Medulla oblongata (tissue), 1 donor: ENCODE data around the gene MYRF.

ENCODE experiments used
- DNase-seq: peaks from one replicate; pipeline ENCODE4 v3.0.0-alpha.2; 2015; ENCODE audit errors: extremely low spot score

The MYRF gene

DNA sequence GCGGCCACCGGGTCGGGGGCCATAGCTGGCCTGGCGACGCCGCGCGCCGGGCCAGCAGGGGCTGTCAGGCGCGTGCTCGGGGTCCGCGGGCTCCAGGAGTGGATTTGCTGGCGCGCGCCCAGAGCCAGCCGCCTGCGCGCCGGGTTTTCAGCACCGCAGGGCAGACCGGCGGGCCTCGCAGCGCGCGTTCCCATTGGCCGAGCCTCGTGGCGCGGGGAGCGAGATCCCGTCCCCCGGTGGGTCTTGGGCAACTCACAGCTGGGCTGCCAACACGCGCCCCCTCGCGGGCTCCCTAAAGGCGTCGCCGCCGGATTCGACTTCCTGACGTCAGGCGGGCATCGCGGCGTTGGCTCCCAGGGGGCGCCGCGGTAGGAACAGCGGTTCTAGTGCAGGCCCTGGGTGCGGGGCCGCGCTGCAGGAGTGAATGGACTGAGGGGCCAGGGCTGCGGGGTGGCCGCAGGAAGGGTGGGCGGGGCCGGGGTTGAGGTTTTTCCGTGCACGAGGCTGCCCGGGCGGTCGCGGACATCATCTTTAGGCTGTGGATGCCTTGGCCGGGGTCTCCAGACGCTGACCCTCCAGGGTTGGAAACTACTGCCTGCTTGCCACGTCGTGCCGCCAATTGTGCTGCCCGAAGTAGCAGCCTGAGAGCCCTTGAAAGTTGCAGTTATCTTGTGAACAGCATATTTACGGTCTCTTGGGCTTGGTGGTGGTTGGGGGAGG lies 64.5 kb downstream of the MYRF start, which contains the start of gene FADS1:
Gene FADS1, minus strand, starts transcription at position 268 of the 720 bp plus-strand sequence. Its CDS starts 74 bp downstream, at position 194.
- peak; percentile 95 for DNase-seq

DNA sequence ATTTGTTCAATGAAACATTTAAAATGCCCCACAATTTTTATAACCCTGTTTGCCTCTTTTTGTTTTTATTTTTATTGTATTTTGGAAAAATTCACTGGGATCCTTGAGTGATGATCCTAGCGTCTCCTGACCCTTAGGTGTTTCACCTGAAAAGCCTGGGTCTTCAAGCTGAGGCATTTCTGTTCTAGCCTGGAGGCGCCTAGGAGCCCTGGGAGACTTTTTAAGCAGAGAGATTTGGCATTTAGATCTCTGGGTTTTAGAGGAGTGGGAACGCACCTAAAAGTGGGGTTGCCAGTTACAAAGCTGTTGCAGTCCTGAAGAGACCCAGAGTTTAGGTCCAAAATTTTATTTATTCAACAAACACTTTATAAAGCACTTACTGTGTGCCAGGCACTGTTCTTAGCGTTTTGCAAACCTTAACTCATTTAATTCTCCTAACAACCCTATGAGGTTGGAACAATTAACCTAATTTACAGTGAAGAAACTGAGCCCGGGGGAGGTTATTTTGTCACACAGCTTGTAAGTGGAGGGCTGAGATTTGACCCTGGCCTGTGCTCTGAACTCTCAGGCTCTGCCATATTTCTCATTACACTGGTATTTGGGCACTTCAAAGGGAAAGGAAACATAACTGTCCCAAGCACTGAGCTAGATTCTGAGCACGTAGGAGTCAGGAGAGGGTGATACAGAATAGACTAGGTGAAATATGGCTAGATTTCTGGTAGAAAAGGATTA lies 65.2 kb downstream of the MYRF start:
- no peak for DNase-seq

DNA sequence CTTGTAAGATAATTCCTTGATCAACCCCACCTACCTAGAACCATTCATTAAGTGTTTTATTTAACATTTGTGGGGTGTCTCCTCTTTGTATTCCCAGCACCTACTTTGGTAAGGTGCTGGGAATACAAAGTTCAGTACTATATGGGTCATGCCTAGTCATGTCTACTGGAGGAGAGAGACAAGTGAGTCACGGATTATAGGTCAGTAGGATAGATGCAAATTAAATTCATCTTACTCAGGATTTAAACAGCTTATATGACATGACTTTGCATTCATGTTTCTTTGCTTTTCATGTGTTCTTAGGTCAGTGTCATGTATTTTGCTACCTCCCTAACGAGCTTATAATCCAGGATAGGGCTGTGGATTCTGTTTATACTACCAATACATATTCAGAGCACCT lies 67.7 kb downstream of the MYRF start:
- DNase-seq = no peak

DNA sequence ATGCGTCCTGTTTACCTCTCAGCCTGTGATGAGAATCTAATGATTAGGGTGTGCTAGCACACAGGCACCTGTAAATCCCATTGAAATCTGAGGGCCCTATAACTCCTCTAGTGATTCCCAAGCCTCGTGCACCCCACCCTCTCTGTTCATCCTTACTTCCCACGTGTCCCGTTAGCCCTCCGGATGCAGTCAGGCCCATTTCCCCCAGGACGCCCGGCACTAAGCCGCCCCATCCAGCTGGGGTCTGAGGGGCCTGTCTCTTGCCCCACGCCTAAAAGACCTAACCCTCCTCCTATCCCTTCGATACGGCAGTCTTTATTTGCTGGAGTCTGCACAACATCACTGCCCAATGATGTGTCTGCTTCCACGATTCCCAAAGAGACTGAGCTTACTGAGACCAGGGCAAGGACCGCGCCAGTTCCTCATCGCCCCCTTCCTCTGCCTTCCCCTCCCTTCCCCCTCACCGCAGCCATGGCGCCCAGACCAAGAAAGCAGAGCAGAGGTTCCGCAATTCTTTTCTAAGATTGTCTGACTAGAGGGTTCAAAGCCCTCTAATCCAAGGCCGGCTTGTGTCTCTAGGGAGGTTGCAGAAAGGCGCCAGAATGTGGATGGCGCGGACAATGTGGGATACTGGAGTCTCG lies 74.6 kb downstream of the MYRF start:
- peak; percentile 61 for DNase-seq

DNA sequence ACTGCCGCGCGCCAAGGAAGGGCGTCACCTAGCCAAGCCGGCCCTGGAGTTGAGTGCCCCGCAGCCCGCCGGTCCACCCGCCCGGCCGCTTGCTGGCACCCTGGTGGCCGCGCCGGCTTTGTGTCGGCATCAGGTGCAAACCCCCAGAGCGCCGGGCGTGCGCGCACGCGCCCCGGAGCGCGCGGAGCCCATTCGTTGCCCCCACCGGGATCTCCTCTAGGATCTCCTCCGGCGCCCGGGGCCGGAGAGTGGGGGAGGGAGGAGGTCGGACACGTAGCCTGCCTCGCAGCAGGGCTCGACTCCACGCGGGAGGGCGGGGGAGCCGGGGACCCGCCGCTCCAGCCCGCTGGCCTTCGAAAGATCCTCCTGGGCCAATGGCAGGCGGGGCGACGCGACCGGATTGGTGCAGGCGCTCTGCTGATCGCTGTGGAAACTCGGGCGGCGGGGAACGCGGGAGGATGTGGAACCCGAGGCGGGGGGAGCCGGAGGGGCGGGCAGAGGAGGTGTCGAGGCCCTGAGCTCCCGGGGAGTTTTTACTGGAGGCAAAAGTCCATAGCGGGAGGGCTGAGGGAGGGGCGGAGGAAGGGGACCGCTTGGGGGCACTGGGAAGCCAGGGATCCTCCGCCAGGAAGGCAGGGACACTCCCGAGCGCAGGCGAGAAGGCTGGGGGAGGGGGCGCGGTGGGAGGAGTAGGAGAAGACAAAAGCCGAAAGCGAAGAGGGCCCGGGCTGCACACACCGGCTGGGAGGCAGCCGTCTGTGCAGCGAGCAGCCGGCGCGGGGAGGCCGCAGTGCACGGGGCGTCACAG lies 75.3 kb downstream of the MYRF start, which contains the start of gene FADS2:
Gene FADS2, plus strand, starts transcription at position 730 of the 808 bp plus-strand sequence. CDS start 91 bp downstream, outside the sequence.
- DNase-seq = peak; percentile 96

DNA sequence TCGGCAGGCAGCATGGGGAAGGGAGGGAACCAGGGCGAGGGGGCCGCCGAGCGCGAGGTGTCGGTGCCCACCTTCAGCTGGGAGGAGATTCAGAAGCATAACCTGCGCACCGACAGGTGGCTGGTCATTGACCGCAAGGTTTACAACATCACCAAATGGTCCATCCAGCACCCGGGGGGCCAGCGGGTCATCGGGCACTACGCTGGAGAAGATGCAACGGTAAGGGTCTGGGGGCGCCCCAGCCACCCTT lies 75.9 kb downstream of the MYRF start:
- no peak for DNase-seq

DNA sequence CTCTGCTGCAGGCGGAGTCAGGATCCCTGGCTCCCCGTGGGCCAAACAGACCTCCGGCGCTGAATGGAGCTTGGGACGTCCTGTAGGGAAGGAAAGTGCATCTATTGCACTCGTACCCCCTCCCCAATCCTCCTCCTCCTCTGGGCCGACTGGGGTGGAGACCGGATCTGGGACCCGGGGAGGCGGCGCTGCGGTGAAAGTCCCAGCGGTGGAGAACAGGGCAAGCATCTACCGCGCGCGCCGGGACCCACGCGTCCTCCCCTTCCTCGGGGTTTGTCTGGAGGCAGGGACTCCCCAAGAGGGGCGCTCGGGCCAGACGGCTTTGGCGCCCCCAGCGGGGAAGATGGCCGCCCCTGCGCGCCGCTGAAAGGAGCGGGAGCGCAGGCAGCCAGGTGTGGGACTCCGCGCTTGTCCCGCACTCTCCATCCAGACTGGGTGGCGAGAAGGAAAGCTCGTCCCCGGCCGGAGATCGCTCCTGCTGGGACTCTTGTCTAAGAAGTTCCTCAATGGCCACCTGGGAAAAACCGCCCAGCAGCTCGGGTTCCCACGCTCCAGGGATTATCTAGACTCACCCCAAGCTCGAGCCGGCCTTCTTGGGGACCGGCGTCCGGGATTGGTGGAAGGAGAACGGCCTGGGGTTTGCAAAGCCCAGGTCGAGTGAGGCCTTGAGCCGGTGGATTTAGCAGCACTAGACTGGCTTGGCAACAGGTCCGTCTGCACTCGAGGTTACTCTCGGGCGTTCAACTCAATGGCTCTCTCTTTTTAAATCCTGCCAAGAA lies 76.4 kb downstream of the MYRF start:
- DNase-seq = peak; percentile 54

DNA sequence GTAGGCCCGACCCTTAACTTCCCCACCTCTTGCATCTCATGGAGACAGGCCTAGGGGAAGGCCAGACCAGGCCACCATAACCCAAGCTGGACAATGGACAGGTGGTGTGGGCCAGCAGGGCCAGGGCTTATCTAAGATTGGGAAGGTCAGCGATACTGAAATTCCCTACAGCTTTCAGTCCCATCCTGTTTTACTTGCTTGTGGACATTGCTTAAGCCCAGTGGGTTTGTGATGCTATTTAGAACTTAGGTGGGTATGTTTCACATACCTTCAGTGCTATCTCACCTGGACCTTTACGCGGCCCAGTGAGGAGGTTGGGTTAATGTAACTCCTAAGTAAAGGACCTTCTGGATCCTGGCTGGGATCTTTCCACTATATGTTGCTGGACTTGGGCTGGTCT lies 77.4 kb downstream of the MYRF start:
- DNase-seq = no peak

DNA sequence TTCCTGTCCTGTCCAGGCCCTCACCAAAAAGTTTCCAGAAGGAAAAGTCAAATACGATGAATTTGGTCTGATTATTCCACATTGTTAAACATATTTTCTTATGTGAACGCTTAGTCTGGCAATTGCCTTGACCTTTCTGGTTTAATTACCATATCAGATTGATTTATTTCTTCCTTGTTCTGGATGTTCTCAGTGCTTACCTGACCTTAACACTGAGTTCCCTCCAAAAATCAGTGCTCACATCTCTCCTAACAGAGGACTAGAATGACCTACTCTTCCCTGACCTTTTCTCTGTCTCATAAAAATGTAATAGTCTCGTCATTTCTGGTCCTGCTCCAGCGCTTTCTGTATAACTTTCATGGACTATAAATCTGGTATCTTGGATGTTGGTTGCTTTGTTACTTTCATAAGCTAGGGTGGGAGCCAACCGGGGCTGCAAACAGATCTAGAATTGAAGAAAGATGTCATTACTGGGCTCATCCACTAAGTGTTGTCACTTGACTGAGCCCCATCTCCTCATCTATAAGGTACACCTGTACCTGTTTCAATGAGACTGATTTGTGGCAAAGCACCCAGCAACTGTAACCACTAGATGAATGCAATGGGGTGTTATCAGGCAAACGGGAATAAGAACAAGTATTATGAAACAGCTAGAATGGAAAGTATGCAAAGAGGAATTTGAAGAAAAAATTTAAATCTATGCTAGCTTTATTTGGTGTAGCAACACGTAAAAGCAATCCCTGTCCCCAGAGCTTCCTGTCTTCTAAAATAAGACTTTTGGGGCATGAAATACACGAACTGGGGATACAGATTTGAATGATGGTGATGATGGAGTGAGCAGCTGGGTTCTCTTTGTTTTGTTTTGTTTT lies 78.0 kb downstream of the MYRF start:
- DNase-seq = no peak

DNA sequence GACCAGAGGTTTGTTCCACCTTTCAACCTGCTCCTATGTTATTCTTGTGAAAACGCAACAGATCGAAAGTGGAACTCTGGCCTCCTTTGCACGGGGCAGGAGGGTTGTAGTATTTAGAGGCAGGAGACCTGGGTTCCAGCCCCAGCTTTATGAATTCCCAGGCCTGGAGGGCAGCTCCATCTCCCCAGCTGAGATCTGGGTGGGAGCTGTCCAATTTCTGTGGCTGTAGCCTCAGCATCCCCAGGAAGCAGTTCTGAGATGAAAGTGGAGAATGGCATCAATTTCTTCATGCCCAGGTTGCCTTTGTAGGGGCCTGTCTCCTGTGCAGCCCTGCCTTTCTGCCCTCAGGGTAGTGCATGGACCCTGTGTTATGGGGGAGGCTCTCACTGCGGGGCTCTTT lies 79.8 kb downstream of the MYRF start:
- DNase-seq = no peak

DNA sequence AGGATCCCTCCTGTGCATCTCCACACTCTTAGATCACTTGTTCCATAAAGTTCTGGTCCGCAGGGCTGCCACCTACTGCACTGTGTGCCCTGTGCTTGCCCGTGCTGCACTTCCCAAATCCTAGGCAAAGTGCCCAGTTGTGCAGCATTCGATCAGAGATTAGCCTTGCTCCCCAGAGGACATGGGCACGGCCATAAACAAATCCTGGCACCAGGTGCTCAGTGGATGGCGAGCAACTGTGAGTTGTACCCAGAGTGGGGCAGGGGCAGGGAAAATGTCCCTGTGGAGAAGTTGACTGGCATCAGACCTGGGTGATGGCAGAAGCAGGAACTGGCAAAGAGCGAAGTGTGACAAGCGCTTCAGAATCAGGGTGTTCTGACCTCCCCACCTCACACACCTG lies 80.3 kb downstream of the MYRF start:
- DNase-seq = no peak

DNA sequence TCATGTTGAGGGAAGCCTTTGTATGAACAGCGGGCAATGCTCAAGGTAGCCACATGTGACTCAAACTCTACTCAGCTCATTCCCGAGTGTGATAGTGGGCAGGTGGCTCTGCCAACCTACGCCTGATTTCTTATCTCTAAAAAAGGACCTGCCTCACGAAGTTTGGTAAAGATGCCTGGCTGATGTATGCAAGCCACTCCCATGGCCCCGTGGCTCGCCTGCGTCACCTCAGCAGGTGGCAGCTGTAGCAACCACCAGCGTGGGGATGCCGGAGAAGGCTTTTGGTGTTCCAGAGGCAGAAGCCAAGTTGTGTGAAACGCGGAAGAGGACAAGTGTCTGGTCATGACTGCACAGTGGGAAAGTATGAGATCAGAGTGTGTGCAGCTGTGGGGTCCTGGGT lies 81.0 kb downstream of the MYRF start:
- DNase-seq = no peak

DNA sequence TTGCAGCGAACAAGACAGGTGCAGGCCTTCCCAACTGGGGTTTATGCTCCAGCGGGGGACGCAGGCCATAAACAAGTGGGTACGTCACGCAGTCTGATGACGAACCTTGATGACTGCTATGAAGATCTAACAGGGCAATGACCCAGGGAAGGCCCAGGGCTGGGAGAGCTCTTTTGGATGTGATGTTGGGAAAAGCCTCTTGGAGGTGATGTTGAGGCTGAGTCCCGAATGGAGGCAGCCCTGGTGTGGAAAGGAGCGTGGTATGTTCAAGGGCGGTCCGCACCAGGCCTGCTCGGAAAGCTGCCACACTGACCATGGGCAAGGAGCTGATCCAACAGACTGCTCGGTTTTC lies 81.5 kb downstream of the MYRF start:
- no peak for DNase-seq

DNA sequence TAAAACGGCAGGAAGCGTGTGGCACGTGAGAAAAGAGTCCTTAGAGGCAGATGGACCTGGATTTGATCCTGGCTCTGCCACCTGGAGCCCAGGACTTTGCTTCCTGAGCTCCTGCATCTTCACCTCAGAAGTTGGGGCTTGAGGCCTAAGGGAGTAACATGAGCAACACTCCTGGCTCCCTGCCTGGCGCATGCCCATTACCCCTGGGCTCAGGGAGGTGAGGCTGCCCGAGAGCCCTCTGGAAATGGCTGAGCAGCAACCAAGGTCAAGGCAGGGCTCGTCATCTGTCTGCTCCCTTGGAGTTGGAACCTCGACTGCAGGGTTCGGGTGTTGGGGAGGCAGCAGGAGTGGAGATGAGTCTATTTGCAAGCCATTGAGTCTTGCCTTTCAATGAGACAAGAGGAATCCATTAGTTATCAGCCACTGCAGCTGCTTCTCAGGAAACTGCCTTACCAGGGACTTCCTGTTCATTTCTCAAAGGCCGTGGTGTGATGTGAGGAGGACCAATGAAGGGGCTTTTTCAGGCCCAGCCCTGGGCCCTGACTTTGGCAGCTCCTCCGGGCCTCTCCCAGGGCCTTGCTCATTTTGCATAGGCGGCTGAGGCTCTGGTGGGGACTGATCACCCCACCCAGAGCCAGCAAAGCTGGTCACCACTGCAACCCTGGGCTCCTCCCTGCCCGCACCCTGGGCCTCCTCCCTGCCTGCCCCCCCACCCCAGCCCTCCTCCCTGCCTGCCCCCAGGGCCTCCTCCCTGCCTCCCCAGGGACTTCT lies 82.0 kb downstream of the MYRF start:
- DNase-seq = peak; percentile 68

DNA sequence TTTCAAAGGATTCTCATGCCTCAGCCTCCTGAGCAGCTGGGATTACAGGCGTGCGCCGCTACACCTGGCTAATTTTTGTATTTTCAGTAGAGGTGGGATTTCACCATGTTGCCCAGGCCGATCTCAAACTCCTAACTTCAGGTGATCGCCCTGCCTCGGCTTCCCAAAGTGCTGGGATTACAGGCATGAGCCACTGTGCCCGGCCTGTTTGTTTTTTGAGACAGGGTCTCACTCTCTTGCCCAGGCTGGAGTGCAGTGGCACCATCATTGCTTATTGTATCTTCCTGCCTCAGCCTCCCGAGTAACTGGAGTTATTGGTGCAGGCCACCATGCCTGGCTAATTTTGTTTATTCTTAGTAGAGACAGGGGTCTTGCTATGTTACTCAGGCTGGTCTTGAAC lies 83.8 kb downstream of the MYRF start:
- DNase-seq = no peak

DNA sequence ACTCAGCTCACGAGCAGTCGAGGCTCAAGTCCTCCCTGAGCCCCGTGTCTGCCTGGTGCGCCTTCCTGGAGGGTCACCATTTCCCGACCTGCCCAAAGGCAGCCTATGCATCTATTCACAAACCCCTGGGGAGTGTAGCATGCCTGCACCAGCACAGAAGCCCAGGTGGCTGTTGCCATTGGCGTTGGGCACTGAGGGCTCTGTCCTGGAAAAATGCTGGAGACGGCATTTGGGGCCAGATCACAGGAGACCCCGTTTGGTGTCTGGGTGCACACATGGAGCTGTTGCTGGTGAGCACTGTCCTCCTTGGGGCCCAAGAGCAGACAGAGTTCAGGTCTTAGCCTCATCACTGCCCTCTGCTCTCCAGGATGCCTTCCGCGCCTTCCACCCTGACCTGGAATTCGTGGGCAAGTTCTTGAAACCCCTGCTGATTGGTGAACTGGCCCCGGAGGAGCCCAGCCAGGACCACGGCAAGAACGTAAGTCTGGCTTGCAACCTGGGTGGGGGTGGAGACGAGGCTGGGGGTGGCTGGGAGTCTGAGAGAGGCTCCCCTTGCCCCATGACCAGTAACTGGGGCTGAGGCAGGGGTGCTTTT lies 85.1 kb downstream of the MYRF start:
- no peak for DNase-seq
